GM12892 (cell line): ENCODE data around the gene ADCY7.

Source experiments
- POLR2A ChIP-seq: IDR thresholded peaks from 2 replicates; pipeline ENCODE4 v1.6.1; 2011; ENCODE audit warnings: low read depth, low read length, control low read depth
- POLR2AphosphoS5 ChIP-seq: IDR thresholded peaks from 2 replicates; pipeline ENCODE4 v1.6.1; 2011; ENCODE audit warnings: low read depth, low read length, control low read depth
- TAF1 ChIP-seq: IDR thresholded peaks from 2 replicates; pipeline ENCODE4 v1.6.1; 2011; ENCODE audit warnings: low read depth, mild to moderate bottlenecking, control low read depth, low read length, borderline replicate concordance

- TF ChIP-seq POLR2A: no peak
- TF ChIP-seq TAF1: no peak
- TF ChIP-seq POLR2AphosphoS5: no peak
Measured at GRCh38 chr16:50290856-50291255, 24.5 kb downstream of the ADCY7 start.
